ENCODE results near the gene RMDN2.
A peak's percentile ranks its signal among the peaks of the same experiment; 100 is the strongest.

Gene RMDN2

GRCh38 chr2:37925063-37925897 is at the start of gene RMDN2:
Gene RMDN2, plus strand, starts transcription at chr2:37925287. Its CDS starts 3,991 bp downstream, at chr2:37929278.
- DNase-seq: peak; percentile 83

GRCh38 chr2:37875403-37875906 is 49.6 kb upstream of the RMDN2 start:
- DNase-seq: no peak

GRCh38 chr2:37876227-37876626 is 48.9 kb upstream of the RMDN2 start:
- DNase-seq: no peak

- no peak for DNase-seq
Observed at GRCh38 chr2:37877457-37878315, 47.4 kb upstream of the RMDN2 start.

- no peak for DNase-seq
Observed at GRCh38 chr2:37878536-37878935, 46.6 kb upstream of the RMDN2 start.

- no peak for DNase-seq
Observed at GRCh38 chr2:37880551-37880950, 44.5 kb upstream of the RMDN2 start.

GRCh38 chr2:37881397-37881796 is 43.7 kb upstream of the RMDN2 start:
- DNase-seq: no peak

DNA sequence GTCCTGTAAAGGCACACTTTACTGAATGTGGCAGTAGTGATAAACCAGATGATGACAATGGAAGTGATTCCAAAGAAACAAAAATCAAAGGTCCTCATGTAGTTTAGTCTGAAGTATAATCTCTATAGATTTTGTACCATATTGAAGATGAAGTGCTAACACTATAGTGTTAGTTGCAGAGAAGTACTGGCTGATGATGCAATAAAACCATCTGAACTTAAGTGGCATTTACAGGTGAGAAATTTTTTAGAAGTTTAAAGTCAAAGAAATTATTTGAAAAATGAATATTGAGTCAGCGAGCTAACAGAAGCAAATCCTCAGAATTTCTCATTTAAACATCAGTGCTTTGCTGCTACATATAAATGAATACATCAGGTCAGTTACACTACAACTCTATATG is 43.1 kb upstream of the RMDN2 start:
- DNase-seq: no peak

GRCh38 chr2:37883518-37883917 is 41.6 kb upstream of the RMDN2 start:
- no peak for DNase-seq

- DNase-seq: no peak
Observed at GRCh38 chr2:37885329-37885993, 39.6 kb upstream of the RMDN2 start.

DNA sequence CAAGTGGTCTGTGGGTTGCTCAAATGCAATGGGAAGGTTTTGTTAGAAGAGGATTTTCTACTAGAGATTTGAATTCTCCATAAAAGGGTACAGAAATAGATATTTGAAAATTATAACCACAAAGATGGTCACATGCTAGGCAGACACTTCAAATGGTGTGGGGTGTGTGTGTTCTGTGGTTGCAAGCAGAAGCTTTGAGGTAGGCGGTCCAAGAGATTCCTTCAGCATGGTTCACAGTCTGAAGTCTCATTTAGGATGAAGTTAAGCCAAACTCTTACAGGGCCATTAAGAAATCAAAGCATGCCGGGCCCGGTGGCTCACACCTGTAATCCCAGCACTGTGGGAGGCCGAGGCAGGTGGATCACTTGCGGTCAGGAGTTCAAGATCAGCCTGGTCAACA is 38.3 kb upstream of the RMDN2 start:
- DNase-seq: no peak

GRCh38 chr2:37887286-37887685 is 37.8 kb upstream of the RMDN2 start:
- no peak for DNase-seq

DNA sequence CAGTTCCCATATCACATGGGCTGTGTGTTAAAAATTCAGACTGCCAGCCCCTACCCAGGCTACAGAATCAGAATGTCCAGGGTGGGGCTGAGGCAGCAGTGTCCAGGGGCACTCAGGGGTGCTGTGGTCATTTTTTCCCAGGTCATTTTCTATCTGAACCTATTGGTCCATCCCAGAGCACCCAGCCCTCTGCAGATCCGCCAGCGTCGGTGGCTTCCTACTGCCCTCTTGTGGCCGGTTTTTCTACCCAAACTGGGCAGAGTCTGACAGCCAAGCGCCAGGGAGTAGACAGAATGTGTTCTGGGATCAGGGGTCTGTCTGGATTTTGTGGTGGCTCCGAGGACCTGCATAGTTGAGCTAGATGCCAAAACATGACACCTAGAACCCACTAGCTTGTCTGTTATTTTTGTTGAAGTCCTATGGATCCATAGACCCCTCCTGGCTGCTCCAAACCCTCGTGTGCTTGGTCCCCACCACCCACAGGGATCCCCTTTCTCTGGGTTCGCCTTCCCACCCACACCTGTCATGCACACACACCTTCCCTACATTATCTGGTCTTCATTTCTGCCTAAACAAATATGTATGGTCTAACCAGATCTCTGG is 34.1 kb upstream of the RMDN2 start:
- peak; percentile 73 for DNase-seq

DNA sequence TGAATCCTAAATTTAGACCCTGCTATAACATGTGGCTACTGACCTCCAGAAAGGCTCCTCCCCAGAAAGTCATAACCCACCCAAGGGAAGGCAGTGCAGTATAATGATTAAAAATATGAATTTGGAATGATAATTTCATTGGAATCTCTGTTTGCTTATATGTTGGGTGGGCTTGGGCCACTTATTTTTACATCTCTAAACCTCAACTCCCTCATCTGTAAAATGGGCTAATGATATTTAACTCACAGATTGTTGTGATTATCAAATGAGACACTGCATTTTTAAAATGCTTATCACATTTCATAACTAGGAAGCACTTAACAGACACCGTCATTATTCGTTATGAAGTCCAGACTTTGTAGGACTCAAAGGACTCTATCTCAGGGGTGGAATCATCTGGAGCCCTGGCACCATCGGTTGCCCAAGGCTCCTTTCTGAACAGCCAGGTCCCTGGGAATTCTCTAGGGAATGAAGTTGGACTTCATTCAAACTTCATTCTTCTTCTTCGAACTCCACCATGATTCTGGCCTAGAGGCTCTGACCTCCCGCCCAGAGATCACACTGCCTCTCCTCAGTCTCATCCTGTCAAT is 33.1 kb upstream of the RMDN2 start:
- no peak for DNase-seq

DNA sequence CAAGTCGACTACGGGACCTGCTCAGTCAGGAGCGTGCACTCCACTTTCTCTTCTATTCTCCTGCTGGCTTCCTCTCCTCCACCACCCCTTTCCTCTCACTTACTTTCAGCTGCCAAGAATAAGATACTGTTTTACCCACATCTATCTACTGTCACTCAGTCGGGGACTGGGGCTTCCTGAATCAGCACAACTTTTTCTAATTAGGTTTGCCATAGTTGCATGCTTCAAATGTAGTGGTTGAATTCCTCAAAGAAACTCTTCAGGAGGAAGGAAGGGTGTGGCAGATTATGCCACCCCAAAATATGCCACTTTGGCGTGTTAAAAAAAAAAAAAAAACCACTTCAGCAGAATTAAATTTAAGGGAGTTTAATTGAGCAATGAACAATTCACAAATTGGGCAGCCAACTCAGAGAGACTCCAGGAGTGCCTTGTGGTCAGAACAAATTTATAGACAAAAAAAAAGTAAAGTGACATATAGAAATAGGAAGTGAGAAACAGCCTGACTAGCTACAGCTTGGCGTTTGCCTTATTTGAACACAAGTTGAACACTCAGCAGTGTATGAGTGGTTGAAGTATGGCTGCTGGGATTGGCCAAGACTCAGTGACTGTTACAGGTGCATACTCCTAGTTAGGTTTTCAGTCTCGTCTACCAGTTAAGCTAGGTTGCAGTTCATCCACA is 32.5 kb upstream of the RMDN2 start:
- no peak for DNase-seq

DNA sequence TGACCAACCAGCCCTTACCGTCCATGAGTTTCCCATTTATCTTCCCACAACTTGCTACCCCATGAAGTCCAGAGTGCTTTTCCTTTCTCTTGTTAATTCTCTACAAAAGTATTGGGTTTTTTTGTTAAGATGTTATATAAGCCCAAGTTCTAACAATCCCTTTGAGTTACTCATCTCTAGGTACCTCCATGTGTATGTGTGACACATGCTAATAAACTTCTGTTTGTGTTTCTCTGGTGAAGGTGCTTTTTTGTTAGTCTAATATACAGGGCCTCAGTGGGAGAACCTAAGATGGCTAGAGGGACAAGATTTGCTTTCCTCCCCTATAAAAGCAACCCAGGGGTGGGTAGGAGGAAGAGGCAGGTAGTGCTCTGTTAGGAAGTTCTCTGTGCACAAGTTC is 31.8 kb upstream of the RMDN2 start:
- DNase-seq: no peak

- no peak for DNase-seq
Observed at GRCh38 chr2:37894047-37894446, 31.0 kb upstream of the RMDN2 start.

- DNase-seq: no peak
Observed at GRCh38 chr2:37894601-37895000, 30.5 kb upstream of the RMDN2 start.

GRCh38 chr2:37895140-37895539 is 29.9 kb upstream of the RMDN2 start:
- DNase-seq: no peak

DNA sequence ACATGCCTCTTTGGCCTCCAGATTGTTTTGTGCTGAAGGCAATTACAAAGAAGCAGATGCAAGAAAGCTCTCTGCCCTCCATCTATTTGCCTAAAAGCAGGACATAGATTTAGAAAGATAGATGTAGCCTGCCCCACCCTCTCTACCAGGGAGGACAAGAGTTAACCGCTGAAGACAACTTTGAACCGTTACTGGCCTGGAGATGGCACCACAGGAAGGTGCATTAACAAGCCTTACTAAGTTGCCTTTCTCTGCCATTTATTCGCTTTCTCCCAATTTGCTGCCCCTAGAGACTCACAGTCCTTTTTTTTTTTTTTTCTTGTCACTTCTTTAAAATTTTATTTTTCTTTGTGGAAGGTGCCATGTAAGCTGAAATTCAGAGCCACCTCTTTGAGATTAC is 28.8 kb upstream of the RMDN2 start:
- no peak for DNase-seq

DNA sequence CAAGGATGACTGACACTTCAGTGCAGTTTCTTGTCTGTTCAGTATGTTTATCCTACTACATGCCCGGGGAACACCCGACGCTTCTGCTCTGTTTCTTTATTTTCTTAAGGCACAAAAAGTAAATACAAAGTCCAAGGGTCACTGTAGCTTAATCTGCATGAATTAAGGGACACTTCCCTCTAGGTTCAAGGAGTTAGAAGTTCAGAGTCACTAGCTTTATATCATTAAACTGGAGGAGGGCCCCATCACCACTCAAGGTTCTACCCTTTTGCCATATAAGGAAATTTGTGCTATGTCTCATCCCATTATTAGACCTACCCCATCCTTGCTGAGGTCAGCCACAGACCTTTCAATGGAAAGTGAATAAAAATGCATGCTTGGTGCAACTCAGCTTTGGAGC is 27.6 kb upstream of the RMDN2 start:
- DNase-seq: no peak

- DNase-seq: no peak
Observed at GRCh38 chr2:37898448-37898847, 26.6 kb upstream of the RMDN2 start.
